ENCODE results near the gene UNC45B.

Gene UNC45B

DNA sequence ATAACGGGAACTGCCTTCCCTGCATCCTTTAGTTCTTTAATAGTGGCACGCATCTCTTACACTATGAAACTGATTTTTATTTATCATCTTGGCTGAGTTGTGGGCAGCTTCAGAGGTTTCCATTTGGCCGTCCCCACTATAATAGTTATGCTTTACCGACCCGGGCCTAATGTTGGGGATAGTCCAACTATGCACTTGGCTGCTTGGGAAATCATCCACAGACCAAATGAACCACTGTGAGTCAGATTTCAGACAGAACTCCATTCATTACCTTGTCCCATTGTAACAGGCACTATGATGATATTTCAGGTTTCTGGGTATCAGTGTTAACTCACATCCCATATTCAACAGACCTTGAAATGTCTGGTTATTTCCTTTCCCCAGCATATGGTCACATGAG lies 89.2 kb downstream of the UNC45B start:
- Histone ChIP-seq H3K9me3 (ENCODE audit: control insufficient read depth, low read length) (no peaks in the 10 kb centered on the region), H3K27me3 (ENCODE audit: control insufficient read depth, insufficient read depth, low read length) (no peaks in the 10 kb centered on the region), H3K4me3 (ENCODE audit: low read length) (no peak overlapping the region), H3K9ac (ENCODE audit: low read length) (no peak overlapping the region), H3K36me3 (ENCODE audit: control insufficient read depth, insufficient read depth, low read length) (no peaks in the 10 kb centered on the region), H3K4me1 (ENCODE audit: control insufficient read depth, insufficient read depth, low read length) (peaks cover 5% of the 10 kb centered on the region)

DNA sequence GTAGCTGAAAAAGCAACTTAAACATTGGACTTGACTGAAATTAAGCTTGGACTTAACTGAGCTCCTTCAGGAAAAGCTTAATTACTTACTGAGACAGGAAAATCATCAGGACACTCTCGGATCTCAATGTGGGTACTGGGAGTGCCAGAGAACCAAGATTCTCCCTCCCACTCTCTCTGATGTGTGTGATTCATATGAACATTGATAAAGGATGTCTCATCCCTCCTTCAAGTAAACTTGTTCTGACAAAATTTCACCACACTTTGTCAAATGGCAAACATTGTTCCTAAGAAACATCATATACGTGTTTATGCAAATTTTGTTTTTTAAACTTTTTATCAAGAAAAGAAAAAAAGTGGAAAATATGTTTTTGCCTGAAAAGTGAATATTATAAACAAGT lies 91.2 kb downstream of the UNC45B start:
- Histone ChIP-seq H3K4me1 (ENCODE audit: control insufficient read depth, insufficient read depth, low read length) (peaks cover 8% of the 10 kb centered on the region), H3K27me3 (ENCODE audit: control insufficient read depth, insufficient read depth, low read length) (no peaks in the 10 kb centered on the region), H3K9me3 (ENCODE audit: control insufficient read depth, low read length) (no peaks in the 10 kb centered on the region), H3K36me3 (ENCODE audit: control insufficient read depth, insufficient read depth, low read length) (no peaks in the 10 kb centered on the region), H3K4me3 (ENCODE audit: low read length) (no peak overlapping the region), H3K9ac (ENCODE audit: low read length) (no peak overlapping the region)
